ENCODE data around the gene AFAP1.

GRCh38 chr4:7810783-7811535 lies 128.7 kb downstream of the AFAP1 start:
- TF ChIP-seq CTCF (IDR thresholded peaks at IDR 0.05) (no peak), POLR2AphosphoS5 (IDR thresholded peaks at IDR 0.05) (no peak), EP300 (IDR thresholded peaks at IDR 0.05; ENCODE audit: low read depth) (no peak)

Measured in transverse colon (tissue), 4 donors.